ENCODE data around the gene PARP9.

Gene PARP9

DNA sequence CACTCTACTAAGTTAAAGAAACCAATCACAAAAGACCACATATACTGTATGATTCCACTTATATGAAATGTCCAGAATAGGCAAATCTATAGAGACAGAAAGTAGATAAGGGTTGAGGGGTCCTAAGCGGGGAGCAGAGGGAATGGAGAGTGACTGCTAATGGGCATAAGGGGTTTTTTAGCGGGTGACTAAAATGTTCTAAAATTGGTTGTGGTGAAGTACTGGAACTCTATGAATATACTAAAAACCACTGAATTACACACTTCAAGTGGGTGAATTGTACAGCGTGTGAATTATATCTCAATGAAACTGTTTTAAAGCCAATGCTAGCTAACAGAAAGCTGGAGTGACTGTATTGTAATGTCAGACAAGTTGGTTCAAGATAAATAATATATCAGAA, 82.7 kb downstream of the PARP9 start:
- no peak for DNase-seq

Data from C1 segment of cervical spinal cord (tissue), 14 donors.